H9 (cell line): ENCODE measurements around the gene ICE1. TPM values are rescaled to one million over a fixed set of nuclear protein-coding genes. Genes with fewer than 3 reads are reported as not detected.
"Not testable (repeated sequence)": the region's sequence is repeated elsewhere in the genome, so short reads cannot be mapped to it uniquely, and the experiment has no call there.

ENCODE experiments used
- DNase-seq: peaks from one replicate; pipeline ENCODE4 v3.0.0-alpha.2; 2017
- H2AFZ ChIP-seq: one replicate; pipeline ENCODE4 v1.6.1; 2013; ENCODE audit warnings: mild to moderate bottlenecking, low read length, control low read depth, moderate library complexity
- H2AK5ac ChIP-seq: 2 replicates; pipeline ENCODE4 v1.6.1; 2013; ENCODE audit warnings: low read length, control low read depth, mixed read lengths; ENCODE audit not compliant: insufficient read length
- H2BK120ac ChIP-seq: one replicate; pipeline ENCODE4 v1.6.1; 2013; ENCODE audit warnings: low read depth, mild to moderate bottlenecking, low read length, control low read depth, inconsistent platforms; ENCODE audit not compliant: poor library complexity, severe bottlenecking
- H2BK12ac ChIP-seq: 2 replicates; pipeline ENCODE4 v1.6.1; 2013; ENCODE audit warnings: low read length, control low read depth, mixed read lengths, low read depth; ENCODE audit not compliant: insufficient read length
- H2BK15ac ChIP-seq: 2 replicates; pipeline ENCODE4 v1.6.1; 2013; ENCODE audit warnings: low read depth, low read length, control low read depth
- H2BK20ac ChIP-seq: one replicate; pipeline ENCODE4 v1.6.1; 2013; ENCODE audit warnings: low read depth, mild to moderate bottlenecking, low read length, control low read depth, inconsistent platforms; ENCODE audit not compliant: poor library complexity, severe bottlenecking
- H2BK5ac ChIP-seq: 2 replicates; pipeline ENCODE4 v1.6.1; 2013; ENCODE audit warnings: low read length, control low read depth, mixed read lengths; ENCODE audit not compliant: insufficient read length
- H3K14ac ChIP-seq: 2 replicates; pipeline ENCODE4 v1.6.1; 2013; ENCODE audit warnings: low read length, control low read depth; ENCODE audit not compliant: insufficient read depth
- H3K18ac ChIP-seq: 2 replicates; pipeline ENCODE4 v1.6.1; 2013; ENCODE audit warnings: low read depth, mild to moderate bottlenecking, mixed read lengths, low read length, control low read depth; ENCODE audit not compliant: insufficient read length
- H3K23ac ChIP-seq: 2 replicates; pipeline ENCODE4 v1.6.1; 2013; ENCODE audit warnings: low read length, control low read depth, mixed read lengths, low read depth; ENCODE audit not compliant: insufficient read length
- H3K23me2 ChIP-seq: 2 replicates; pipeline ENCODE4 v1.6.1; 2013; ENCODE audit warnings: low read depth, mild to moderate bottlenecking, mixed read lengths, low read length, control low read depth; ENCODE audit not compliant: insufficient read length, poor library complexity, severe bottlenecking
- H3K27ac ChIP-seq: 2 replicates; pipeline ENCODE4 v1.5.1; 2013; ENCODE audit warnings: low read length, control low read depth, mixed read lengths, low read depth; ENCODE audit not compliant: insufficient read length
- H3K27me3 ChIP-seq: 2 replicates; pipeline ENCODE4 v1.6.1; 2013; ENCODE audit warnings: low read length, control low read depth, inconsistent platforms; ENCODE audit not compliant: insufficient read depth
- H3K4ac ChIP-seq: 2 replicates; pipeline ENCODE4 v1.6.1; 2013; ENCODE audit warnings: low read depth, mild to moderate bottlenecking, control low read depth, inconsistent platforms, low read length, moderate library complexity
- H3K4me1 ChIP-seq: 2 replicates; pipeline ENCODE4 v1.6.1; 2013; ENCODE audit warnings: low read length, control low read depth, inconsistent platforms; ENCODE audit not compliant: insufficient read depth
- H3K4me2 ChIP-seq: 2 replicates; pipeline ENCODE4 v1.6.1; 2013; ENCODE audit warnings: low read length, control low read depth, mixed read lengths; ENCODE audit not compliant: insufficient read length, insufficient read depth
- H3K56ac ChIP-seq: 2 replicates; pipeline ENCODE4 v1.6.1; 2013; ENCODE audit warnings: low read depth, mild to moderate bottlenecking, mixed read lengths, low read length, control low read depth; ENCODE audit not compliant: insufficient read length
- H3K79me1 ChIP-seq: 2 replicates; pipeline ENCODE4 v1.6.1; 2013; ENCODE audit warnings: low read depth, mild to moderate bottlenecking, moderate library complexity, low read length, control low read depth, inconsistent platforms; ENCODE audit not compliant: insufficient read depth, poor library complexity, severe bottlenecking
- H3K79me2 ChIP-seq: 2 replicates; pipeline ENCODE4 v1.6.1; 2013; ENCODE audit warnings: low read length, control low read depth, inconsistent platforms; ENCODE audit not compliant: insufficient read depth
- H3K9ac ChIP-seq: 2 replicates; pipeline ENCODE4 v1.6.1; 2013; ENCODE audit warnings: low read length, control low read depth, mixed read lengths; ENCODE audit not compliant: insufficient read length; ENCODE audit errors: extremely low read depth
- H3K9me3 ChIP-seq: one replicate; pipeline ENCODE4 v1.6.1; 2013; ENCODE audit warnings: low read depth, low read length, inconsistent platforms; ENCODE audit not compliant: control insufficient read depth
- H3T11ph ChIP-seq: one replicate; pipeline ENCODE4 v1.6.1; 2013; ENCODE audit warnings: mild to moderate bottlenecking, low read length, control low read depth, inconsistent platforms
- H4K20me1 ChIP-seq: one replicate; pipeline ENCODE4 v1.6.1; 2013; ENCODE audit not compliant: control insufficient read depth, insufficient read length, insufficient read depth
- H4K5ac ChIP-seq: 2 replicates; pipeline ENCODE4 v1.6.1; 2013; ENCODE audit warnings: low read depth, mild to moderate bottlenecking, mixed read lengths, low read length, control low read depth; ENCODE audit not compliant: insufficient read length
- H4K8ac ChIP-seq: replicated peaks from 2 replicates; pipeline ENCODE4 v1.6.1; 2013; ENCODE audit warnings: low read length, control low read depth, mixed read lengths, low read depth; ENCODE audit not compliant: insufficient read length
- H4K91ac ChIP-seq: 2 replicates; pipeline ENCODE4 v1.6.1; 2013; ENCODE audit warnings: low read depth, mild to moderate bottlenecking, moderate library complexity, mixed read lengths, low read length, control low read depth; ENCODE audit not compliant: insufficient read length
- H3K27ac Mint-ChIP-seq, 3 experiments: 2 replicates in 2 of 3; 3 replicates in 1 of 3; pipeline ENCODE4 v1.8.0; 2020 to 2021; ENCODE audit warnings: mixed read lengths in 3 of 3, mild to moderate bottlenecking in 1 of 3, moderate library complexity in 1 of 3
- H3K27me3 Mint-ChIP-seq: 2 replicates; pipeline ENCODE4 v1.8.0; 2021; ENCODE audit warnings: low read depth, mild to moderate bottlenecking, moderate library complexity, mixed read lengths
- H3K36me3 Mint-ChIP-seq, 3 experiments: 2 replicates in 2 of 3; 3 replicates in 1 of 3; pipeline ENCODE4 v1.8.0; 2020 to 2021; ENCODE audit warnings: low read depth in 3 of 3, mixed read lengths in 3 of 3; ENCODE audit not compliant: insufficient read depth in 1 of 3
- H3K4me1 Mint-ChIP-seq, 2 experiments: 2 replicates each; pipeline ENCODE4 v1.8.0; 2020; ENCODE audit warnings: mixed read lengths in 2 of 2
- H3K4me3 Mint-ChIP-seq, 2 experiments: 2 replicates in 1 of 2; 3 replicates in 1 of 2; pipeline ENCODE4 v1.8.0; 2020 to 2021; ENCODE audit warnings: mild to moderate bottlenecking in 2 of 2, mixed read lengths in 2 of 2, moderate library complexity in 1 of 2
- H3K9me3 Mint-ChIP-seq, 2 experiments: 2 replicates in 1 of 2; 3 replicates in 1 of 2; pipeline ENCODE4 v1.8.0; 2020; ENCODE audit warnings: mild to moderate bottlenecking in 2 of 2, mixed read lengths in 2 of 2, moderate library complexity in 1 of 2
- CTCF ChIP-seq: fragments of 200-600 bp; sonication (generic); conservative IDR thresholded peaks from 3 replicates; pipeline ENCODE4 v1.8.0; 2021; ENCODE audit warnings: antibody characterized with exemption, mild to moderate bottlenecking
- WGBS: extraction: QIAGEN DNeasy Blood & Tissue Kit; methylation state at CpG from one replicate; pipeline ENCODE4 v1.1.7; 2013; ENCODE audit warnings: missing lambda C conversion rate, low lambda C conversion rate, mixed read lengths; ENCODE audit not compliant: insufficient read length; ENCODE audit errors: extremely low coverage; 5-methylcytosine and 5-hydroxymethylcytosine counted together
- total RNA-seq: library from RNA; stranded (reverse); gene quantifications from 2 replicates; pipeline ENCODE4 v1.2.1, GENCODE V29; 2021

ICE1 gene
- total RNA-seq, 1 experiment from 2014 or later: 45.1 TPM

- DNase-seq: no peak
- peaks cover 42 to 45% of the 10 kb centered on the region in 2 experiments for H3K9me3 Mint-ChIP-seq
Observed at GRCh38 chr5:5409151-5409810, 13.2 kb upstream of the ICE1 start.

DNA sequence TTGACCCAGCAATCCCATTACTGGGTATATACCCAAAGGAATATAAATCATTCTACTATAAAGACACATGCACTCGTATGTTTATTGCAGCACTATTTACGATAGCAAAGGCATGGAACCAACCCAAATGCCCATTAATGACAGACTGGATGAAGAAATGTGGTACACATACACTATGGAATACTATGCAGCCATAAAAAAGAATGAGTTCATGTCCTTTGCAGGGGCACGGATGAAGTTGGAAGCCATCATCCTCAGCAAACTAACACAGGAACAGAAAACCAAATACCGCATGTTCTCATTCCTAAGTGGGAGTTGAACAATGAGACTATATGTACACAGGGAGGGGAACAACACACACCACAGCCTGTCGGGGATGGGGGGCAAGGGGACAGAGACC is 8.6 kb upstream of the ICE1 start:
- not testable (repeated sequence) for H3K27me3 Mint-ChIP-seq, H2BK120ac ChIP-seq, H3K9ac ChIP-seq, H3K27me3 ChIP-seq, H3K4me1 ChIP-seq, H3K23me2 ChIP-seq, H2BK5ac ChIP-seq, H3K27ac ChIP-seq, H3K14ac ChIP-seq, DNase-seq, H2AFZ ChIP-seq, H3K4ac ChIP-seq, H3K4me2 ChIP-seq, H2BK15ac ChIP-seq, H3K79me2 ChIP-seq, H3K79me1 ChIP-seq, H2AK5ac ChIP-seq, H2BK12ac ChIP-seq, H4K91ac ChIP-seq, H3K4me1 Mint-ChIP-seq, H3T11ph ChIP-seq, H3K27ac Mint-ChIP-seq, H3K4me3 Mint-ChIP-seq, H3K18ac ChIP-seq, H3K23ac ChIP-seq, H4K5ac ChIP-seq, H3K56ac ChIP-seq, H4K20me1 ChIP-seq, H4K8ac ChIP-seq, H2BK20ac ChIP-seq
- Mint-ChIP-seq H3K9me3 (peaks cover 28 to 31% of the 10 kb centered on the region in 2 experiments), H3K36me3 (peaks cover 19 to 30% (median 24%) of the 10 kb centered on the region in 3 experiments)
- peaks cover 16% of the 10 kb centered on the region for H3K9me3 ChIP-seq
- WGBS: no CpG with 5 or more reads among the region's 5 CpGs

More at GRCh38 chr5:5409151-5409810, 13.2 kb upstream of the ICE1 start:
- no peaks in the 10 kb centered on the region for H3K4me1 ChIP-seq
- no peaks in the 10 kb centered on the region for H4K20me1 ChIP-seq
- no CpG with 5 or more reads among the region's 4 CpGs for WGBS
- H3K4me2 ChIP-seq: no peak overlapping the region
- Mint-ChIP-seq H3K4me1 (peaks cover 0 to 2% of the 10 kb centered on the region in 2 experiments; a peak in 2 of 4 replicates), H3K36me3 (peaks cover 17 to 39% (median 30%) of the 10 kb centered on the region in 3 experiments), H3K4me3 (no peak overlapping the region), H3K27ac (no peak overlapping the region), H3K27me3 (no peaks in the 10 kb centered on the region)
- no peaks in the 10 kb centered on the region for H3K23me2 ChIP-seq
- H4K8ac ChIP-seq: no peak overlapping the region
- no peak overlapping the region for H3K27ac ChIP-seq
- no peak overlapping the region for H4K91ac ChIP-seq
- H2AK5ac ChIP-seq: no peak overlapping the region
- peaks cover 20% of the 10 kb centered on the region for H3K9me3 ChIP-seq
- H3K23ac ChIP-seq: no peak overlapping the region
- no peak overlapping the region for H3K18ac ChIP-seq
- H3K27me3 ChIP-seq: no peaks in the 10 kb centered on the region
- no peak overlapping the region for H2AFZ ChIP-seq
- no peak overlapping the region for H2BK120ac ChIP-seq
- H3K14ac ChIP-seq: no peak overlapping the region
- H3K79me1 ChIP-seq: no peaks in the 10 kb centered on the region
- no peak overlapping the region for H3K56ac ChIP-seq
- TF ChIP-seq CTCF: no peak
- no peak overlapping the region for H2BK5ac ChIP-seq
- no peak overlapping the region for H2BK20ac ChIP-seq
- H3K4ac ChIP-seq: no peak overlapping the region
- H3K9ac ChIP-seq: no peak overlapping the region
- H2BK12ac ChIP-seq: no peak overlapping the region
- no peak overlapping the region for H4K5ac ChIP-seq
- H2BK15ac ChIP-seq: no peak overlapping the region
- H3T11ph ChIP-seq: no peak overlapping the region
- no peaks in the 10 kb centered on the region for H3K79me2 ChIP-seq
